ENCODE data around the gene DGUOK. TPM values are rescaled to one million over a fixed set of nuclear protein-coding genes. Genes with fewer than 3 reads are reported as not detected.

DGUOK gene
- total RNA-seq, 1 donor from 2014 or later = 38.8 TPM

GRCh38 chr2:73986085-73986681 lies 59.5 kb downstream of the DGUOK start:
- intact Hi-C loops (cut with DNase I) = no loop called here
- ATAC-seq (no peak), DNase-seq (ENCODE audit: low spot score) (no peak)

GRCh38 chr2:73987109-73987947 lies 60.6 kb downstream of the DGUOK start:
- DNase-seq (ENCODE audit: low spot score) (no peak), ATAC-seq (peak; percentile 27)
- intact Hi-C loops (cut with DNase I) = no loop called here

GRCh38 chr2:73987948-73988700 lies 61.4 kb downstream of the DGUOK start:
- DNase-seq (ENCODE audit: low spot score) (no peak), ATAC-seq (no peak)
- intact Hi-C loops (cut with DNase I) = no loop called here

GRCh38 chr2:73989972-73990371 lies 63.3 kb downstream of the DGUOK start:
- intact Hi-C loops (cut with DNase I) = no loop called here
- DNase-seq (ENCODE audit: low spot score) = no peak
- no peak for ATAC-seq

- intact Hi-C loops (cut with DNase I) = no loop called here
- no peak for DNase-seq (ENCODE audit: low spot score)
- ATAC-seq = no peak
Measured at GRCh38 chr2:73990531-73990930, 63.9 kb downstream of the DGUOK start.

GRCh38 chr2:73992036-73992435 lies 65.4 kb downstream of the DGUOK start:
- intact Hi-C loops (cut with DNase I) = no loop called here
- DNase-seq (ENCODE audit: low spot score) (no peak), ATAC-seq (no peak)

GRCh38 chr2:73993376-73993775 lies 66.7 kb downstream of the DGUOK start:
- intact Hi-C loops (cut with DNase I) = no loop called here
- ATAC-seq (no peak), DNase-seq (ENCODE audit: low spot score) (no peak)

- intact Hi-C loops (cut with DNase I) = no loop called here
- no peak for ATAC-seq
- DNase-seq (ENCODE audit: low spot score) = no peak
Measured at GRCh38 chr2:73993778-73994177, 67.1 kb downstream of the DGUOK start.

- intact Hi-C loops (cut with DNase I) = no loop called here
- no peak for DNase-seq (ENCODE audit: low spot score)
- no peak for ATAC-seq
Measured at GRCh38 chr2:73994178-73994831, 67.6 kb downstream of the DGUOK start.

- DNase-seq (ENCODE audit: low spot score) (no peak), ATAC-seq (no peak)
- intact Hi-C loops (cut with DNase I) = no loop called here
Measured at GRCh38 chr2:73995810-73996209, 69.1 kb downstream of the DGUOK start.

GRCh38 chr2:73997813-73998212 lies 71.1 kb downstream of the DGUOK start:
- intact Hi-C loops (cut with DNase I) = no loop called here
- DNase-seq (ENCODE audit: low spot score) (no peak), ATAC-seq (no peak)

- intact Hi-C loops (cut with DNase I) = no loop called here
- DNase-seq (ENCODE audit: low spot score) (no peak), ATAC-seq (no peak)
Measured at GRCh38 chr2:73998451-73998850, 71.8 kb downstream of the DGUOK start.

GRCh38 chr2:73998933-73999332 lies 72.3 kb downstream of the DGUOK start:
- DNase-seq (ENCODE audit: low spot score) = no peak
- ATAC-seq = no peak
- intact Hi-C loops (cut with DNase I) = no loop called here

- DNase-seq (ENCODE audit: low spot score) = peak; percentile 49
Measured at GRCh38 chr2:73999881-74000597, 73.4 kb downstream of the DGUOK start.

GRCh38 chr2:74000666-74001065 lies 74.0 kb downstream of the DGUOK start:
- DNase-seq (ENCODE audit: low spot score) (no peak), ATAC-seq (no peak)
- intact Hi-C loops (cut with DNase I) = no loop called here

More at GRCh38 chr2:73999881-74000597, 73.4 kb downstream of the DGUOK start:
- intact Hi-C loops (cut with DNase I) = no loop called here
- ATAC-seq = no peak

- intact Hi-C loops (cut with DNase I) = no loop called here
- DNase-seq (ENCODE audit: low spot score) = no peak
- ATAC-seq = no peak
Measured at GRCh38 chr2:74001121-74001520, 74.4 kb downstream of the DGUOK start.

- intact Hi-C loops (cut with DNase I) = no loop called here
- DNase-seq (ENCODE audit: low spot score) (no peak), ATAC-seq (no peak)
Measured at GRCh38 chr2:74001781-74002504, 75.3 kb downstream of the DGUOK start.

Measured in sciatic nerve (tissue), 2 donors.